ENCODE results near the gene TDRD3.

Gene TDRD3

DNA sequence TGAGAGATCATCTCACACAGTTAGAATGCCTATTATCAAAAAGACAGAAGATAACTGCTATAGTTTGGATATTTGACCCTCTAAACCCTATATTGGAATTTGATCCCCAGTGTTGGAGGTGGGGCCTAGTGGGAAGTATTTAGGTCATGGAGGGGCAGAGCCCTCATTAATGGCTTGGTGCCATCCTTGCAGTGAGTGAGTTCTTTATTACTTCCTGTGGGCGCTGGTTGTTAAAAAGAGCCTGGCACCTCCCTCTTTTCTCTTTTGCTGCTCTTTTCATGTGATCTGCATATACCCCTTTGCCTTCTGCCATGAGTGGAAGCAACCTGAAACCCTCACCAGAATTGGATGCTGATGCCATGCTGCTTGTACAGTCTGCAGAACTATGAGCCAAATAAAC is 66.8 kb downstream of the TDRD3 start:
- no peak for DNase-seq

DNA sequence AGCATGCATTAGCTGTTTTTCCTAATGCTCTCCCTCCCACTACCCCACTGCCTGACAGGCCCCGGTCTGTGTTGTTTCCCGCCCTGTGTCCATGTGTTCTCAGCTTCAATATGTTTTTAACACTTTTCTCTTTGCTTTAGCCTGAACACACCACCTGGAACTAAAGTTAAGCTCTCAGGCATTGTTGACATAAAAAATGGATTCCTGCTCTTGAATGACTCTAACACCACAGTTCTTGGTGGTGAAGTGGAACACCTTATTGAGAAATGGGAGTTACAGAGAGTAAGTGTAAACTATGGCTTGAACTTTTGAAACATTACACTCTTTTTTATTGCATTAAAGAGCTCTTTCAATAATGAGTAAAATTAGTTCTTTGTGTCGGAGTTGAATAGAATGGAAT is 70.1 kb downstream of the TDRD3 start:
- DNase-seq = no peak

DNA sequence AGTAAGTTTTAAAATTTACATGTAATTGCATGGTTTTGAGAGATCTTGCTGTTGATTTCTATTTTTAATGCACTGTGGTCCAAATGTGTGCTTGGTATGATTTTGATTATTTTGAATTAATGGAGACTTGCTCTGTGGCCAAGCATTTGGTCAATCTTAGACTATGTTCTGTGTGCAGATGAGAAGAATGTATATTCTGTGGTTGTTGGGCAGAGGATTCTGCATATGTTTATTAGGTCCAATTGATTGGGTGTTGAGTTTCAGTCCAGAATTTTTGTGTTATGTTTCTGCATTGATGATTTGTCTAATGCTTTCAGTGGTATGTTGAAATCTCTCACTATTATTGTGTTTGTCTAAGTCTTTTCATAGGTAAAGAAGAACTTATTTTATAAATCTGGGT is 82.3 kb downstream of the TDRD3 start:
- no peak for DNase-seq

DNA sequence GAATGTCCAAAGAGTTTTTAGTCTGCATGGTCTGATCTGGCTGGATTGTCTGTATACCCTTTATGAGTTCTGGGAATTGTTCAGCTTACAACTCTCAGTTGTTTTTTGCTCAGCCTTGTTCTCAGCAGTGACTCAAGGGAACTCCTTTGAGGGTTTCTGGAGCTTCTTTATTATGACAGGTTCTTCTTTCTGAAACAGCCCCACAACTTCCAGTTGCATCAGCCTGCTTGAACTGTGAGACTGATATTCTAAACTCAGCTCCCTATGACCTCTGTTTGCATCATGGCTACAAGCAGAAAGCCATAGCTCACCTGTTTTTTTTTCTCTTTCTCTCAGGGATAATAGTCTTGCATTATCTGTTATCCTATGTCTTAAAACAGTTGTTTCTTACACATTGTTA is 85.0 kb downstream of the TDRD3 start:
- no peak for DNase-seq

DNA sequence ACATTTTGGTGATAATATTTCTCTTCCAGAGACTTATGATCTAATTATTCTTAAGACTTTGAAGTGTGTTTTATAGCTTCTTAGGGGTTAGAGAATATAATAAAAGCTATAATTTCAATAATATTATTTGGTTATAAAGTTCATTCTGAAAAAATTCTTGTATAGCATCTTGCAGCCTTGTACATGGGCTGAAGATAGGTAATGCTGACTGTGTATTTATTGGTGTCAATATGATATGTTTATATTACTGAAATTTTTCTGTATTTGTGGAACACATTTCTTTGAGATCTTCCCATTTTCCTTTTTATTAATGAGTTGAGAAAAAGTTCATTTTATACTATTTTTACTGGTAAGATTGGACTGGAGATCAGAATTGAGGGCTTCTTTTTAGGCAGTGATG is 87.8 kb downstream of the TDRD3 start:
- DNase-seq = no peak

DNA sequence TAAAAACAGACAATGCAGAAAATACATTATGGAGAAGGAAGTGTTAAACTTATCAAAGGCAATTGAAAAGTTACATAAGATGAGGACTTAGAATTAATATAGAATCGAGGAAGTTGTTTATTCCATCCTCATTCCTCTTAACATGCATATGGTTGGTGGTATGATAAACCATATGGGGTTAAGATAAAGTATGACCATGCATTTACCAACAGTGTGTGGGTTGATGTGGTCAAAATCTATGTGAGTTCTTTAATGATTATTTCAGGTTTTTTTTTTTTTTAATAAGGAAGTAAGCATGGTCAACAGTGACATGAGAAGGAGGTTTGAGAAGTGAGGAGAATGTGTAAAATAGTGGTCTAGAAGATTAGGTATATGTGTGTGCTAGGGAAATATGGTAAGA is 94.5 kb downstream of the TDRD3 start:
- no peak for DNase-seq

DNA sequence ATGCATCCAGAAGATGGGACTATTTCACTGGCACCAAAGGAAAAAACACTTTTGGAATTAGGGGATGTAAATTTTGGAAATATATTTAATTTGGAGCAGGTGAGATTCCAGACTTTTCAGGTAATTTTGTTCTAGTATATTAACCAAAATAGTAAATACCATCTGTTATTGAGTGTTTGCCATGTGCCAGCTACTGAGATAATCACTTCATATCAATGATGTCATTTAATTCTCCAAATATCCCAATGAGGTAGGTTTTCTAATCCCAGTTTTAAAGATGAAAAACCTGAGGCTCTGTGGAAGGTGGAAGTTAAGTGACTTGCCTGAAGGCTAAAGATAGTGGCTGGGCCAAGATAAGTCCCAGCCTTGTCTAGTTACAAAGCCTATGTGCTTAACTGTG is 95.2 kb downstream of the TDRD3 start:
- no peak for DNase-seq

DNA sequence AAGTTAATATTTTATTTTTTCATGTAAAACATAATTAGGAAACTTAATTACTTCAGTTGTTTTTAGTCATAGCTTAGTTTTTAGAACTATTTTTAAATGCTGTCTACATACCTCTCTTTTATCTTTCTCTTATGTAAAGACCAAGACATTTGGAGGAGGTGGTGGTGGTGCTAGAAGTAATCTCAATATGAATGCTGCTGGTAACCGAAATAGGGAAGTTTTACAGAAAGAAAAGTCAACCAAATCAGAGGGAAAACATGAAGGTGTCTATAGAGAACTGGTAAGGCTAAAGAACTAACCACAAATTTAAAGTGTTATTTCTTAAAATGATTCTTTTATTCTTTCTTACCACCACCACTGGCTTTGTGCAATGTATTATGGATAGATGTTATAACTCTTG is 97.3 kb downstream of the TDRD3 start:
- no peak for DNase-seq

DNA sequence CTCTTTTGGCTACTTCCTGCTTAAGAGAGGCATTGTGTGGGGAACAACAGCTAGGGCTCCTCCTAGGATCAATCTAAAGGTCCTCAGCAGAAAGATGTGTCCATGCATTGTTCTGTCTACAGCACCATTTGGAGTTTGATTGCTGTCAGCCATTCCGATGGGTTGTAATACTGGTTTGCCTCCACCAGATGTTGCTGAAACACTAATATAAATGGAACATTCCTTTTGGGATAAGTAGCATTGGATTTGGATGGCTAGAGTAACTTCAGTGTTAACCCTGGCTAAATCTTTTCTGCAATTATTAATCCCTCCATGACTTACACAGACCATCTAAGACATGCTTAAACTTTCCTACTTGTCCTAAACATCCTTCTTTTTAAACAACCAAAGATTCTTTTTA is 104.2 kb downstream of the TDRD3 start:
- no peak for DNase-seq

DNA sequence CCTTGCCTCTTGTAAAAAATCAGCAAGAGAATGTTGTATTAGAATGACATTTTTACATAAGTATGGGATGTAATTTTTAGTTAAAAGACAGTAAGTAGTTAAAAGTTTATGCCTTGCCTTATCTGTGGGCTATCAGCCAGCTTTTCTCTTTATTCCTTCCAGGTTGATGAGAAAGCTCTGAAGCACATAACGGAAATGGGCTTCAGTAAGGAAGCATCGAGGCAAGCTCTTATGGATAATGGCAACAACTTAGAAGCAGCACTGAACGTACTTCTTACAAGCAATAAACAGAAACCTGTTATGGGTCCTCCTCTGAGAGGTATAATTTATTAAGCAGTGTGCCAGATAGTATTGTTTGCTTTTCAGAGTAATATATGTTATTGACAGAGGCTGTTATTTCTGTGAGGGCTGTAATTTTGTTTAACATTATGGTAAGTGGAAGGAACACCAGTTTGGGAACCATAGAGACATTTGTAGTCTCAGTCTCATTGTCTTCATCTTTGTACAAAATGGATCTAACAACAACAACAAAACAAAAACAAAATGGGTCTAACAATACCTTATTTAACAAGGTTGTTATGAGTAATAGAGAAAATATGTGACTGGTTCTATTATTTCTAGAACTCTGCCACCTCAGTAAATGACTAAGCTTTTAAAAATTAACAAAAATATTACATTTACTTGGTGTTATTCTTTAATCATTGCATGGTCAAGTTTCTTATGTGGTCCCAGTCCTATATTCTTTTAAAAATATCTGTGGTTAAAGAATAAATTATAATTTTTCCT is 112.8 kb downstream of the TDRD3 start:
- no peak for DNase-seq

DNA sequence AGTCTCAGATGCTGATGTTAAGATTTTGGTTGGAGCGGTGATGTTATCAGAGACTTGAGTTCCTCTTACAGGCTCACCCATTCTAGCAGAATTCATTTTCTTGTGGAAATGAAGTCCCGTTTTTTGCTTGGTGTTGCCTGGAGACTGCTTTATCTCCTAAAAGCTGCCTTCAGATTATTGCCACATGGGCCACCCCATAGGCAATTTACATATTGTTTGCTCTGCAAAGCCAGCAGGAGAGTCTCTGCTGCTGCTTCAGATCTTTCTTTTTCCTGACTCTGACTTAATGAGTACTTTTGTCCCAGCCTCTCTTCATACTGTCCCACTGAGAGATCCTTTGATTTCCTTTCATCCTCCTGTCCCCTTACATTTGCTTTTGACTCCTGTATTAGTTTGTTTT is 114.6 kb downstream of the TDRD3 start:
- DNase-seq = no peak

DNA sequence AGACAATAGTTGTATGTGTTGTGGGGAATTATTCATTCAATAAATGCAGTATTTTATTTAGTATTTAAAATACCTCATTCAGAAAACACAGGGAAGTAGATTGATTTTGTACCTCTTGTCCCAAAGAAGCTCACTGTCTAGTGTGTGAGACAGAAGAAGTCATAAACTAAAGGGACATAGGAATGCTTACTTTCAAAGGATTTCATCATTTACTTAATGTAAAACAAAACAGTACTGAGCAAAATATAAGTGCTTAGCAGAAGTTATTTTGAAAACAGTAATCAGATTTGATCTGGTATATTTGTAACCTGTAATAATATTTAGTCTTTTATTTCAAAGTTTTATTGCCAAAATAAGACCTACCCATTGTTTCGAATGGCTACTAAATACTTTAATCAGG is 117.9 kb downstream of the TDRD3 start:
- no peak for DNase-seq

DNA sequence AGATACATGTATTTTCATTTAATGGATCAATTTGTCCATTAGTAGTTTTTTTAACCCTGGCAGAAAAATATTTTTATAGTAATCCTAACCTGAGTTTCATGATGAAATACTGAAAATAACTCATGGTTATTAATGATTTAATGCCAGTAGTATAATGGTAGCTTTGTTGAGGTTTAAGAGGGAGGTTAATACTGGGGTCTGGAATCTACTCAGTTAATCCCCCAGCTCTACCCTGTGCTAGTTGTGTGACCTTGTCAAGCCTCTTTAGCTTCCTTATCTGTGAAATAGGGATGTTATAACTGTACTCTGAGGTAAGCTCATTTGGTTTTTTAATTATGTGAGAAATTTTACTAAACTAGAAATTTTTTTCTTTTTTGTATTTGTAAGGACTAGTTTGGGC is 122.5 kb downstream of the TDRD3 start:
- DNase-seq = no peak

DNA sequence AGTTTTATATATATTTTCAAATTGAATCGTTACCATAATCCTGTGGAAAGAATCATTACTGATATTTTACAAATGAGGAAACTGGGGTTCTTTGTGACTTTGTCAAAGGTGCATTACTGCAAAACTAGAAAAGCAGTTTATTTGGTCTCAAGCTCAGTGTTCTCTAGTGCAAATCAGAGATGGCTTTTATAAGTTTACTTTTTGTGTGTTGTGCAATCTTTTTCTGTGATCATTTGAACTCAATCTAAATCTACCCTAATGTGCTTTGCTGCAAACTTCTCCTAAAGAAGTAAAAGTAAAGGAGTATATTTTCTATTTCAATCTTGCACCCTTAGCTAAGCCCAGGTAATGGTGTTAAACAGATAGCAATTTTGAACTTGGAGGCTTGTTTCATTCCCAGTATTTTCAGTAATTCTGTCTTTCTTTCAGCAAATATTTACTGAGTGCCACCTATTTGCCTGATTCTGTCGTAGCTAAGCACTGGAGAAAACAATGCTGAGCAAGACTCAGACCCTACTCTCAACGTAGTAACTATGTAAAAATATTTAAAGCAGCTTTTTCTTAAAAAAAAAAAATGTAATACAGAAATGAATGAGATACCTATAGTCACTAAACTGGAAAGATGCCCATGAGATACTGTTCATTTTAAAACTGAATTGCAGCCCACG is 124.0 kb downstream of the TDRD3 start:
- no peak for DNase-seq

DNA sequence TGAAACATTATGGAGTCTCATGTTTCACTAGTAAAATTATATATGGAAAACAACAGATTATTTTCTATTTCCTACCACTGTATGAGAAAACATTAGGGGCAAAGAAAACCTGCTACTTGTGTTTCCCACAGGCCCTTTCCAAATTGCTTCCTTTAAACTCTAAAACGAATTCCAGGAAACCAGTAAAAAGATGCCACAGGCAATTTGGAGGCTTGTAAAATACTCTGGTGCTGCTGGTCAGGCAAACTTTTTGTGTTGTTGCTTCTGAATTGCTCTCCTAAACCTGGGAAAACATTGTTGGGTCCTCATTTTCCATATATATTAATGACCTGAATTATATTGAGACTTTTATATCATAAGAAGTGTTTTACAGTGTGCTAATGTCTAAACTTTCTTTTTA is 141.5 kb downstream of the TDRD3 start:
- DNase-seq = no peak

DNA sequence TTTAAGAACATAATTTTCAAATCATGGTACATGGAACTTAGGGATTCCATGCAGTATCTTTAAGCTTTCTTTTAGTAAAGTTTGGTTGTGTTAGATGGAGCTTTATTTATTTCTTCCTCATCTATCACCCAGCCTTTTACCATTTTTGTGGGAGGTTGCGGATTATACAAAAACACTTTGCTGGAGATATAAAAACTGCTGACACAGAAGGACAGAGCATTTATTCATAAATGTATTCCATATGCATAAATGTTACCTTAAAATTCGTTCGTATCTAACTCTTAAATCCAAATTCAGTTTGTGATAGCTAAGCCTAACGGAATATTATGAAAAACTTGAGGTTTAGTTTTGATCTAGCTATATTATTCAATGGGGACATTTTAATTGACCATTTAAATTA is 143.3 kb downstream of the TDRD3 start:
- no peak for DNase-seq

DNA sequence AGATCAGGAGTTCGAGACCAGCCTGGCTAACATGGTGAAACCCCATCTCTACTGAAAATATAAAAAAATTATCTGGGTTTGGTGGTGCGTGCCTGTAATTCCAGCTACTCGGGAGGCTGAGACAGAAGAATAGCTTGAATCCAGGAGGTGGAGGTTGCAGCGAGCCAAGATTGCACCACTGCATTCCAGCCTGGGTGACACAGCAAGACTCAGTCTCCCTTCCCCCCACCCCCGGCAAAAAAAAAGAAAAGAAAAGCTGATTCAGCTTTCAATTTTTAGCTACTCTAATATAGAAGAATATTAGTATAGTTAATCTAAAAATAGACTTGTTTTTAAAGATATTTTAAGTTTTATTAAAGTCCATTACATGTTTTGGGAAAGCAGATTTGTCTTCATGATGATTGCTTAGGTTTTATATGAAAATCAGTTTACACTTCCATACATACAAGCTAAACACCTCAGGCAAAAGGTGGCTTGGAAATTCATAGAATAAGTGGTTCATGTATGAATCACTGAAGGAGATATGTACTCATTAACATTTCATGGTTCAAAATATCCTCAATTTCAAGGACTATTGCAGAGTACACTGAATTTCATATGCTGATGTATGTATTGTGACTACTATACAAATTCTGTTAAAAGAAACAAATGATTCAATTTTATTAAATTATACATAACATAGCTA is 165.2 kb downstream of the TDRD3 start:
- DNase-seq = no peak

DNA sequence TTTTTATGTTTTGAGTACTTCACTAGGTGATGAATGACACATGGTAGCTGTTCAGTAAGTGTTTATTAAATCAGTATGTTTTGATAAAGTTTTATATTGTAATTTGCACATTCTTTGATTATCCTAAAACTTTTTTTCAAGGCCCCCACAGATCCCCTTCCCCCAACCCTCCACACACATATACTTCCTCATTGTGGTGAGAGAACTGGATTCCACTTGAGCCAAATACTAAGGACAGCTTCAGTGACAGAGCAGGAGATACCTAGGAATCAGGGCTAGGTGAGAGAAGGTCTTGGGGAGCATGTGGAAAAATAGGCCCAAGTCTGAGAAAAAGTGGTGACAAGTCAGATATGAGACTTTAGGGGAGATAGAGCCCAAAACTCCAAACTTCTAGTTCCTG is 174.6 kb downstream of the TDRD3 start:
- DNase-seq = no peak

DNA sequence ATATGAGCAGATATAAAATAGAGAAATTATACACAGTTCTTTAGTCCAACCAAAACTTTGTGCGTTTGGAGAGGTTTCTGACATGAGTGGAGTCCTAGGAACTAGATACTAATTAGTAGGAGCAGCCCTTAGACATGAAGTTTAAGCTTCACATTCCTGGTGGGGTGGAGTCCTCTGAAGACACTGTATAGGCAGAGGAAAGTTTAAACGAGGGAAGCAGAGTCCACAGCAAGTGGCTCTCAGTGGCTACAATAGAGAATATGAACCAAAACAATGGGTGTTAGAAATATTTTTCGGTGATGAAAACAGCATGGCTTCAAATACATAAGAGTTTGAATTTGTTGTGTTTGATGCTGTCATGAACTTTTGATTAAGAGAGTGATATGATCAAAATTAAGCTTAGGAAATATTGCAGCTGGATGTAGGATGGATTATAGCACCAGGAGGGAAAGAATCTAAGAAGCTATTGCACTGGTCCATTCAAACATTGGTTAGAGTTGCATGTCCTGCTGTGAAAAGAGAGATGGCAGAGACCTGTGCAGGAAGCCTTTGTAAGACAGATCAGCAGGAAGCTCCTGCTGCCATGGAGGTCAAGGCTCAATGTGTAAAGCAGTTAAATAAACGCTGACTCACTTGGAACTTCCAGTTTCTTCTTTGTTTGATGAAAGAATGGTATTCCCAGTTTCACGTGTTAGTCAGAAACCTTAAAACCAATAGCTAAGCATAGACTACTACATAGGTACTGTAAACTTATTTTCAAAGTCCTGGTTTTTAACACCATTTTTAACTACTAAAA is 175.2 kb downstream of the TDRD3 start:
- DNase-seq = no peak

DNA sequence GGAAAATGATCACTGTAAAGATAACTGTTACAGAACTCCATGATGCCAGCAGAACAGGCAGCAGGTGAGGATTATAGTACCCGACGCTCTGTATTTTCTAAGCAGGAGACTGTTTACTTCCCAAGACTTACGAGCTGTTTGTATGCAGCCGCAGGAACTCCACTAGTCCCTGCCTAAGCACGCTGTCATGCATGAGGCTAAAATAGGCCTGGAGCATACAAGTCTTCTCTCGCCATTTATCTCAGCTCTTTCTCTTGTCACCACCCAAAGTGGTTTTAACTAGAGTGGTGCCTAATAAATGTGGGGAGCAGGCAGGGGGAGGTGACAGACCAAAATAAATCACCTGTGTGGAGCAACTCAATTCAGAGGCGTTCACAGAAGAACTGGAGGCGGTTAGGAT is 175.8 kb downstream of the TDRD3 start:
- no peak for DNase-seq

DNA sequence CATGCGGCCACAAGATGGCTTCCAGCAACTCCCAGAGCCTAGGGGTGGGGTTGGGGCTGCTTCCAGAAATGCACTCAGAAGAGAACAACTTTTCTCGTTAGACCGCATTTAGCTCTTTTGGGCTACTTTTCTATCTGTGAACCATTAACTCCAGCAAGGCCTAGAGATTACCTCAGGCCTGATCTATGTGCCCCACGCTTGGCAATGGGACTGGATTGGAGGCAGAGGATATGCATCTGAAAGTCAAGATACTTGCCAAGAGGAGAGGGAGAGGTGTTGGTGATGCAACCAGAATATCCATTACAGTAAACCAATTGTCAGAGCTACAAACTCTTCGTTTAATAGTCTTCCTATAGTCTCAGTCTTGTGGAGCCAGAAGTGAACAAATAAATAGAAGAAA is 177.7 kb downstream of the TDRD3 start:
- DNase-seq = no peak

DNA sequence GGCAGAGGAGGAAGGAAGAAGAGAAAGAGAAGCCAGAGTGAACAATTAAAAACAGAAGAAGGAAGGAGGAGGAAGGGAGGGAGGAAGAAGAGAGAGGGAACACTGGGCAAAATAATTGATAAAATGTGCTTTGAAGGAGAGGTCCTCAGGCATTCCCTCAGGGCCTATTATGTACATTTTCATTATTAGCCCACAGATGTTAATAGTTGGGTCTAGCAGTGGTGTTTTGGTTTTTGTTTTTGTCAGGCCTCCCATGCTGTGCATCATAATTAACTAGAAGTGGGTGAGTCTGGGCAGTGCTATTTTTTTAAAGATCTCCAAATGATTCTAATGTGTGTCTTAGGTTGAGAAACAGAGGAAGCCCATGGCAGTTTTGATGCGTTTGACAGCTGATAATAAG is 178.1 kb downstream of the TDRD3 start:
- DNase-seq = no peak

DNA sequence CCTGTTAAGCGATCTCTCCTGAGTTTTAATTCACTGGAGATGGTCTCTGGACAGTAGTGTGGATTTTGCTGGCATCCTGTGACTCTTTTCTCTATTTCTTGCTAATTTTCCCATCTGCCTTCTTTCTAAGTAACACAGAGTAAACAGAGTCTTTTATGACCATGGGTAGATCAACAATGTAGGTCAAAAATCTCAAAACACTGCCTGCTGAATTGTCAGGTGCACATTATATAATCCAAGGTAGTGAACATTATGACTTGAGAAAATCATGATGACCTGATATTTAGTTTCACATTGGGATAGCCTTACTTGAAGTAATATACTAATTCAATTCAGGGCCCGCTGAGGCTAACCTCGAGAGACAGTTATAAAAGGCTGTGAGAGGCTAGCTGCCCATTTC is 180.7 kb downstream of the TDRD3 start:
- no peak for DNase-seq

All from stimulated activated CD4-positive, alpha-beta T cell treated with anti-CD3 and anti-CD28 coated beads, Interleukin-4, amount 100 ng/mL, for 1 hour (primary cell).